GM20431 (cell line): ENCODE data around the gene TPR.

ENCODE experiments used
- in situ Hi-C: fragments of 300-500 bp; cut with MseI, MboI; formaldehyde crosslinking; loops from one replicate; pipeline ENCODE4 v1.15.0; 2020; ENCODE audit warnings: low sequenced_read_pairs; ENCODE audit not compliant: unreplicated experiment

Gene TPR

GRCh38 chr1:186330758-186331157, 44.3 kb downstream of the TPR start:
- in situ Hi-C loops: no loop called here

- in situ Hi-C loops: no loop called here
Measured at GRCh38 chr1:186327331-186327730, 47.7 kb downstream of the TPR start.

GRCh38 chr1:186326009-186326408, 49.0 kb downstream of the TPR start:
- in situ Hi-C loops: no loop called here

GRCh38 chr1:186325239-186325638, 49.8 kb downstream of the TPR start:
- in situ Hi-C loops: no loop called here

GRCh38 chr1:186323865-186324264, 51.2 kb downstream of the TPR start:
- in situ Hi-C loops: no loop called here

GRCh38 chr1:186315570-186315969, 59.5 kb downstream of the TPR start:
- in situ Hi-C loops: no loop called here

GRCh38 chr1:186311375-186312051, 63.5 kb downstream of the TPR start:
- in situ Hi-C loops: no loop called here

- in situ Hi-C loops: no loop called here
Measured at GRCh38 chr1:186310307-186310706, 64.7 kb downstream of the TPR start.

GRCh38 chr1:186308264-186309060, 66.6 kb downstream of the TPR start:
- in situ Hi-C loops: no loop called here

- in situ Hi-C loops: no loop called here
Measured at GRCh38 chr1:186307445-186307844, 67.6 kb downstream of the TPR start.

- in situ Hi-C loops: no loop called here
Measured at GRCh38 chr1:186306533-186306932, 68.5 kb downstream of the TPR start.

- in situ Hi-C loops: no loop called here
Measured at GRCh38 chr1:186304982-186305949, 69.8 kb downstream of the TPR start.

- in situ Hi-C loops: no loop called here
Measured at GRCh38 chr1:186303911-186304310, 71.1 kb downstream of the TPR start.

- in situ Hi-C loops: no loop called here
Measured at GRCh38 chr1:186302381-186302920, 72.6 kb downstream of the TPR start.

- in situ Hi-C loops: no loop called here
Measured at GRCh38 chr1:186301448-186301847, 73.6 kb downstream of the TPR start.

GRCh38 chr1:186300056-186300455, 75.0 kb downstream of the TPR start:
- in situ Hi-C loops: no loop called here

GRCh38 chr1:186299570-186299969, 75.5 kb downstream of the TPR start:
- in situ Hi-C loops: no loop called here

- in situ Hi-C loops: no loop called here
Measured at GRCh38 chr1:186298851-186299250, 76.2 kb downstream of the TPR start.

- in situ Hi-C loops: no loop called here
Measured at GRCh38 chr1:186297439-186298045, 77.5 kb downstream of the TPR start.

- in situ Hi-C loops: no loop called here
Measured at GRCh38 chr1:186295980-186296379, 79.1 kb downstream of the TPR start, which contains the start of gene PRG4. Gene PRG4 (plus strand): TSS chr1:186296279.
